ENCODE measurements around the gene DDX18. TPM values are rescaled to one million over a fixed set of nuclear protein-coding genes. Genes with fewer than 3 reads are reported as not detected.

The DDX18 gene
- total RNA-seq, 2 donors from 2014 or later: 33.2 to 48.2 TPM

DNA sequence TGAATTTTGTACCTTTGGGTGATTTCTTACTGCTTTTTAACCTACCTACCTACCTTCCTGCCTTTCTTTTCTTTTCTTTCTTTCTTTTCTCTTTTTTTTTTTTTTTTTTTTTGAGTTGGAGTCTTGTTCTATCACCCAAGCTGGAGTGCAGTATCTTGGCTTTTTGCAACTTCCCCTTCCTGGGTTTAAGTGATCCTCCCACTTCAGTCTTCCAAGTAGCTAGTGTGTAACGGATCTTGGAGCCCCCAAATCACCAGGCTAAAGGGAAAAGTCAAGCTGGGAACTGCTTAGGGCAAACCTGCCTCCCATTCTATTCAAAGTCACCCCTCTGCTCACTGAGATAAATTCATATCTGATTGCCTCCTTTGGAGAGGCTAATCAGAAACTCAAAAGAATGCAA is 61.3 kb downstream of the DDX18 start:
- Histone ChIP-seq H3K36me3 (no peaks in the 10 kb centered on the region), H3K27me3 (replicated peaks; ENCODE audit: insufficient read depth) (no peaks in the 10 kb centered on the region), H3K4me1 (replicated peaks) (no peaks in the 10 kb centered on the region), H3K9me3 (no peaks in the 10 kb centered on the region), H3K27ac (no peak overlapping the region), H3K4me3 (no peak overlapping the region)
- 42% methylated on average over 1 of the region's 1 CpG for WGBS
- intact Hi-C loops (cut with DNase I): no loop called here
- no peak for DNase-seq (ENCODE audit: low spot score)
- TF ChIP-seq POLR2AphosphoS5 (IDR thresholded peaks at IDR 0.05) (no peak), POLR2A (IDR thresholded peaks at IDR 0.05) (no peak)
- TF ChIP-seq, protein P1, sequence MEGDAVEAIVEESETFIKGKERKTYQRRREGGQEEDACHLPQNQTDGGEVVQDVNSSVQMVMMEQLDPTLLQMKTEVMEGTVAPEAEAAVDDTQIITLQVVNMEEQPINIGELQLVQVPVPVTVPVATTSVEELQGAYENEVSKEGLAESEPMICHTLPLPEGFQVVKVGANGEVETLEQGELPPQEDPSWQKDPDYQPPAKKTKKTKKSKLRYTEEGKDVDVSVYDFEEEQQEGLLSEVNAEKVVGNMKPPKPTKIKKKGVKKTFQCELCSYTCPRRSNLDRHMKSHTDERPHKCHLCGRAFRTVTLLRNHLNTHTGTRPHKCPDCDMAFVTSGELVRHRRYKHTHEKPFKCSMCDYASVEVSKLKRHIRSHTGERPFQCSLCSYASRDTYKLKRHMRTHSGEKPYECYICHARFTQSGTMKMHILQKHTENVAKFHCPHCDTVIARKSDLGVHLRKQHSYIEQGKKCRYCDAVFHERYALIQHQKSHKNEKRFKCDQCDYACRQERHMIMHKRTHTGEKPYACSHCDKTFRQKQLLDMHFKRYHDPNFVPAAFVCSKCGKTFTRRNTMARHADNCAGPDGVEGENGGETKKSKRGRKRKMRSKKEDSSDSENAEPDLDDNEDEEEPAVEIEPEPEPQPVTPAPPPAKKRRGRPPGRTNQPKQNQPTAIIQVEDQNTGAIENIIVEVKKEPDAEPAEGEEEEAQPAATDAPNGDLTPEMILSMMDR (IDR thresholded peaks at IDR 0.05): no peak

DNA sequence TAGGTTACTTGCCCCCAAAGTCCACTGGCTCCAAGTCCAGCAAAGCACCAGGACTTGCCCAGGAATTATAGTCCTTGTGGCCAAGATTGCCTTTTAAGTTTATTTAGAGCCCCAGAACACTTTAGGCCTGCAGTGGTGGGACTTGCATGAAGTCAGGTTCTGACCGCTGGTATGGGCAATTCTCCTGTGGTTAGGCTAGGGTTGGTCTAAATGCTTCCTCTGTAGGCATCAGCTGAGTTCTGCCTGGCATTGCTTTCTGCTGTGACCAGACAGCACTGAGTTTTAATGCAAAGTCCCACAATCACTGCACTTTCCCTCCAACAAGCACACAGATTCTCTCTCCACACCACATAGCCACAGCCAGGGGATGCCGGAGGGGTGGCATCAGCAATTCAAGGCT is 64.5 kb downstream of the DDX18 start:
- DNase-seq (ENCODE audit: low spot score): no peak
- WGBS: 84% methylated on average over 2 of the region's 2 CpGs
- H3K27ac ChIP-seq: no peak overlapping the region
- no peaks in the 10 kb centered on the region for H3K4me1 ChIP-seq (replicated peaks)
- TF ChIP-seq POLR2AphosphoS5 (IDR thresholded peaks at IDR 0.05): no peak
- intact Hi-C loops (cut with DNase I): no loop called here
- no peak overlapping the region for H3K4me3 ChIP-seq
- no peaks in the 10 kb centered on the region for H3K27me3 ChIP-seq (replicated peaks; ENCODE audit: insufficient read depth)
- H3K36me3 ChIP-seq: no peaks in the 10 kb centered on the region
- H3K9me3 ChIP-seq: no peaks in the 10 kb centered on the region

Other genes starting within 250 kb of the DDX18 start
- gene CCDC93, start 199.4 kb downstream of the DDX18 start, total RNA-seq: 10 to 100 TPM in 1 of 2 donors, 1 to 10 TPM in 1; 9.6 to 39.8 TPM